AG10803 (cell line): ENCODE measurements around the gene MINDY1.
A peak's percentile ranks its signal among the peaks of the same experiment; 100 is the strongest.

ENCODE experiments used
- DNase-seq: peaks from one replicate; pipeline ENCODE4 v3.0.0; 2010; ENCODE audit warnings: low read depth
- H3K4me3 ChIP-seq: 2 replicates; pipeline ENCODE4 v1.5.1; 2011; ENCODE audit warnings: mild to moderate bottlenecking, low read length, control low read depth
- TF ChIP-seq, protein P1 (sequence below): conservative IDR thresholded peaks from 2 replicates; pipeline ENCODE4 v1.5.1; 2011; ENCODE audit warnings: mild to moderate bottlenecking, low read length, control low read depth, inconsistent platforms

Gene MINDY1

DNA sequence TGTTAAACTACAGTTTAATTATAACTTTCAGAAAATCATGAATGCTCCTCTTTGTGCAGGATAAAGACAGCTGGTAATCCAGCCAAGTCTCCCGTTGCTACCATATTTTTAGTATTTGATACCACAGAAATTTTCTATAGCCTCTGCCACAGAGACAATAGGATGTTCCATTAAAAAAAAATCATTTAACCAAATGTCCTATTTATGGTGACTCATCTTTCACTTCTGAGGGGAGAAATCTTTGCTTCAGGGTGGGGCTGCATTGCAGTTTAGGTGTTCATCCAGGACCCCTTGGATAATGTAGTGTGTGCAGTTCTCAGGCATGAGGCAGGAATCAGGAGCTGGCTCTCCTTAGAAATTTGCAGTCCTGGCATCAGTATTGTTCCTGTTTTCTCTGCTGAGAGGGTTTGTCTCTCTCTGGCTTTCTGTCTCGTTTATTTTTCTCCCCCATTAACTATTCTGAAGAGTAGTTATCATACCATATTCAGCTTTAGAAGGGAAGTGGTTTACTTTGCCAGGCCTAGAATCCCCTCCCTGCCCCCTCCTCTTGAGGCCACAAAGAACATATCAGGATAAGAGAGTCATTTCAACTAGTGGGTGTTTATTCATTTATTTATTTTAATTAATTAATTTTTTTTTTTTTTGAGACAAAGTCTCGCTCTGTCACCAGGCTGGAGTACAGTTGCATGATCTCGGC, 4.6 kb upstream of the MINDY1 start:
- no peak for DNase-seq
- no peak overlapping the region for H3K4me3 ChIP-seq
- TF ChIP-seq, protein P1, sequence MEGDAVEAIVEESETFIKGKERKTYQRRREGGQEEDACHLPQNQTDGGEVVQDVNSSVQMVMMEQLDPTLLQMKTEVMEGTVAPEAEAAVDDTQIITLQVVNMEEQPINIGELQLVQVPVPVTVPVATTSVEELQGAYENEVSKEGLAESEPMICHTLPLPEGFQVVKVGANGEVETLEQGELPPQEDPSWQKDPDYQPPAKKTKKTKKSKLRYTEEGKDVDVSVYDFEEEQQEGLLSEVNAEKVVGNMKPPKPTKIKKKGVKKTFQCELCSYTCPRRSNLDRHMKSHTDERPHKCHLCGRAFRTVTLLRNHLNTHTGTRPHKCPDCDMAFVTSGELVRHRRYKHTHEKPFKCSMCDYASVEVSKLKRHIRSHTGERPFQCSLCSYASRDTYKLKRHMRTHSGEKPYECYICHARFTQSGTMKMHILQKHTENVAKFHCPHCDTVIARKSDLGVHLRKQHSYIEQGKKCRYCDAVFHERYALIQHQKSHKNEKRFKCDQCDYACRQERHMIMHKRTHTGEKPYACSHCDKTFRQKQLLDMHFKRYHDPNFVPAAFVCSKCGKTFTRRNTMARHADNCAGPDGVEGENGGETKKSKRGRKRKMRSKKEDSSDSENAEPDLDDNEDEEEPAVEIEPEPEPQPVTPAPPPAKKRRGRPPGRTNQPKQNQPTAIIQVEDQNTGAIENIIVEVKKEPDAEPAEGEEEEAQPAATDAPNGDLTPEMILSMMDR, result no peak

DNA sequence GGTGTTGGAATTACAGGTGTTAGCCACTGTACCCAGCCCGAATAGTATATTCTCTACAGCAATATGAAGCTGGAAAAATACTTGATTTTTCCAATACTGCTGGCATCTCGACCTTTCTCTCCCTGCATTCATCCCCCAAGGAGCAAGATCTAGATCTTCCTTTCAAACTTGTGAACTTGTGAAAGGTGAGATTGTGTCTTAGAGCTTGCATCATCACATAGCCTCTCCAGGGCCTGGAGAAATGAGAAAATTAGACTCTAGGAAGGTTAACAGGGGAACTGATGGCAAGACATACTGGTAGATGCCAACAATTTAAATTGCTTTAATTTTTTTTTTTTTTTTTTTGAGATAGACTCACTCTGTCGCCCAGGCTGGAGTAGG, 3.6 kb upstream of the MINDY1 start:
- TF ChIP-seq, protein P1, result no peak
- no peak for DNase-seq
- H3K4me3 ChIP-seq, result no peak overlapping the region

DNA sequence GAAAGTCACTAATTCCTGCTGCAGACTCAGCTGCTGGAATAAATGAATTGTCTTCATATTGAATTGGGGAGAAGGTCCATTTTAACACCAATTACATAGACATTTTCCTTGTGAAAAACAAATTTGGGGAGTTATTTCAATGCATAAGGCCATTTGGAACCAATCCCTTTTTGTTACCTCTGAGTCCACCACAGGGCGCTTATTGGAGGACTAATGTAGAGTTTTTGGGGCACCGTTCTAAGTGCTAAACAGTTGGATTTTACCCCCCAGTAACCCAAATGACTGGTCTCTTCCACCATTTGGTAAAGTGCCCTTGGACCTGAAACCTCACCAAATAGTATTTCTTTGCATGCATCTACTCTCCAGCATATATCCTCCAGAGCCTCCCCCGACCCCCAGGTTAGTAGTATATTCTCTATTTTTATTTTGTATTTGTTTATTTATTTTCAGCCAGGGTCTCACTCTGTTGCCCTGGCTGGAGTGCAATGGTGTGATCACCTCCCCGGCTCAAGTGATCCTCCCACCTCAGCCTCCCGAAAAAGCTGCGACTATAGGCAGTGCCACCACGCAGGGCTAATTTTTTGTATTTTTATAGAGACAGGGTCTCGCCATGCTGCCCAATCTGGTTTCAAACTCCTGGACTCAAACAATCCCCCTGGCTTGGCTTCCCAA, 3.1 kb upstream of the MINDY1 start:
- TF ChIP-seq, protein P1, result no peak
- no peak for DNase-seq
- H3K4me3 ChIP-seq, result peak overlapping the region; percentile 100

DNA sequence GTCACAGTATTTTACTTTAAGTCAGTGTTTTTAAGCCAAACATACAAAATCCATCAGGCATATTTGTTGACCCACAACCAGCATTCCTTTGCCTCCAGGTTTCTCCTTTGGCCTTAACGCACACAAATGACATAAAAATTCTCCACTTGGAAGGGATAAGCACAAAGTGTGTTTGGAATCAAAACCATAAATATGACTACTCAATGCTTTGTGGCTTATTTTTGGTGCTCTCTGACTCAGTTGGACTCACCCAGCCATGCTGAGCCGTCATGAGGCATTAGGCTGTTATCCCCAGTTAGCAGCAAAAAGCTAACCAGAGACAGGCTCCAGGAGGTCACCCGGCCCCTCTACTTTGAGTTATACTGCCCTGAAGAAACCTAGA, 2.5 kb upstream of the MINDY1 start:
- TF ChIP-seq, protein P1, result no peak
- H3K4me3 ChIP-seq, result peak overlapping the region; percentile 100
- DNase-seq, result peak; percentile 67

DNA sequence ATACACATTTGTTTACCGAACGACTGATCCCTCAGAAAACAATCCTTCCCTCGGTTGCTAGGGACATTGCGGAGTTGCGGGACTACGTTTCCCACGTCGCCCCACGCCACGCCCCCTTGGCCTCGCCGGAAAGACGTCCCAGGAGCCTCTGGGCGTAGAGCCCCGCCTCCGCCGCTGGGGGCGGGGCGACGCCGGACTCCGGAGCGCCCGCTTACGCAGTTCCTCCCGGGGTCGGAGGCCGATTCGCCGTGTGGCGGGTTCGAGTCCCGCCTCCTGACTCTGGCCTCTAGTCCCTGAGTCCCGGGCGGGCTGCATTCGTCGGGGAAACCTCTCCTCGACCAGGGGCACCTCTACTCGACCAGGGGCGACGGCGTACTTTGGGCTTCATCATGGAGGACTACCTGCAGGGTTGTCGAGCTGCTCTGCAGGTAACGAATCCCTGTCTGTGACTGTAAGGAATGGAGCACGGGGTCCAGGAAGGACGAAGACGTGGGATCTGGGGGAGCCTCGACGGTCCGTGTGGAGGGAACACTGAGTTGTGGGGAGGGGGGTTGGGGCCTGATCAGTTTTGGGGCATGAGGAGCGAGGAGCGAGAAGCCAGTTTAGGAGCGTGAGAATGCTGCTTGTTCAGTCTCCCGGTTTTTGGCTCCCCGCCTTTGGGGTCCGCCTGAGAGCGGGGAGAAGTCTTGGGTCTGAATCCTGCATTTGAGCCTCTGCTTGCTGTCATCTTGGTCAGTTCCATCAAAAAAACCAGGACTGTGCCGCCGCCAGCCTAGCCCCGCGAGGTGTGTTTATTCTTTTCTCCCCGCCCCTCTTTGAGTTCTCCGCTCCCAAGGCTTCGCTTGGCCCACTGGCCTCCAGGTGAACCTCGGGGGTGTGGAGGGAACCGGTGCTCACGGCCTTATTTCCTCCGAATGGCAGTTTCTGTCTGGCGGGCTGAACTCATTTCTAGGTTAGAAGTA, 1.8 kb upstream of the MINDY1 start, which contains the start of gene PRUNE1:
Gene PRUNE1, plus strand, starts transcription at position 206 of the 962 bp plus-strand sequence. Its CDS starts 184 bp downstream, at position 390.
- DNase-seq, result peak; percentile 96
- H3K4me3 ChIP-seq, result peak within 1 kb of the TSS; percentile 100
- TF ChIP-seq, protein P1, result no peak

DNA sequence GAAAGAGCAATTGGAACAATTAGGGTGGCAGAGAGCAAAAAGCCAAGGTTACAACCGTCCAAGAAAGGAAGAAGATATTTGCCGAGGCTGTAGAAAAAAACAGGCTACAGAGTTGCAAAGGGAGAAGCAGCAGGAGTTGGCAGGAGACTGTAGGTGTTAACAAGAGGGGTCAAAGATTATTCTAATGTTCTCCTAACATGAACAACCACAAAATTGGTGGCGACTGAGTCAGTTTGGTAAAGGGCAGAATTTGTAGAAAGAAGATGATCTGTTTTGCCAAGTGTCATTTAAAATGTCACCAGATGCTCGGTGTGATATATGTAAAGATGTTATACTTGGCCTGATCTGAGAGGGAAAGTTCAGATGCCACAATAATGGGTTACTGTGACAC, 1.1 kb upstream of the MINDY1 start:
- TF ChIP-seq, protein P1, result no peak
- DNase-seq, result no peak
- H3K4me3 ChIP-seq, result peak overlapping the region; percentile 54
